KMS-11 (cell line): Measurements from ENCODE around the gene C10orf67.

Experiments used
- H2AFZ ChIP-seq: fragments of 200-600 bp; sonication (generic); 2 replicates; pipeline ENCODE4 v1.6.1; 2016; ENCODE audit warnings: antibody characterized with exemption, mixed run types, low read depth
- H3K27ac ChIP-seq: fragments of 200-600 bp; sonication (generic); 2 replicates; pipeline ENCODE4 v1.6.1; 2016; ENCODE audit warnings: mild to moderate bottlenecking, mixed run types
- H3K27me3 ChIP-seq: fragments of 200-600 bp; sonication (generic); 2 replicates; pipeline ENCODE4 v1.6.1; 2017; ENCODE audit warnings: mild to moderate bottlenecking, low read depth, mixed run types, moderate library complexity; ENCODE audit not compliant: insufficient read depth
- H3K36me3 ChIP-seq: fragments of 200-600 bp; sonication (generic); 2 replicates; pipeline ENCODE4 v1.6.1; 2017; ENCODE audit warnings: mild to moderate bottlenecking, mixed run types; ENCODE audit not compliant: insufficient read depth
- H3K4me1 ChIP-seq: fragments of 200-600 bp; sonication (generic); 2 replicates; pipeline ENCODE4 v1.6.1; 2016; ENCODE audit warnings: mild to moderate bottlenecking, low read depth, mixed run types; ENCODE audit not compliant: poor library complexity, severe bottlenecking
- H3K4me2 ChIP-seq: fragments of 200-600 bp; sonication (generic); 2 replicates; pipeline ENCODE4 v1.7.0; 2016; ENCODE audit warnings: mild to moderate bottlenecking, mixed run types
- H3K4me3 ChIP-seq: fragments of 200-600 bp; sonication (generic); IDR thresholded peaks from 2 replicates; pipeline ENCODE4 v1.6.1; 2017; ENCODE audit warnings: low read depth, low read length, mixed read lengths; ENCODE audit not compliant: insufficient read depth
- H3K79me2 ChIP-seq: fragments of 200-600 bp; sonication (generic); 2 replicates; pipeline ENCODE4 v1.6.1; 2016; ENCODE audit warnings: low read depth, mixed run types; ENCODE audit not compliant: insufficient read depth
- H3K9ac ChIP-seq: fragments of 200-600 bp; sonication (generic); 2 replicates; pipeline ENCODE4 v1.6.1; 2016; ENCODE audit warnings: mild to moderate bottlenecking, mixed run types
- H4K20me1 ChIP-seq: fragments of 200-600 bp; sonication (generic); 2 replicates; pipeline ENCODE4 v1.6.1; 2016; ENCODE audit warnings: mild to moderate bottlenecking, mixed run types; ENCODE audit not compliant: insufficient read depth
- CTCF ChIP-seq: fragments of 200-600 bp; sonication (generic); conservative IDR thresholded peaks from 2 replicates; pipeline ENCODE4 v1.6.1; 2017; ENCODE audit warnings: low read depth, mild to moderate bottlenecking, antibody characterized with exemption, low read length, moderate library complexity, mixed read lengths

Gene C10orf67

GRCh38 chr10:23325132-23325531 is 19.5 kb downstream of the C10orf67 start:
- Histone ChIP-seq H3K4me1 (no peaks in the 10 kb centered on the region), H2AFZ (no peak overlapping the region), H4K20me1 (no peaks in the 10 kb centered on the region), H3K4me3 (no peak overlapping the region), H3K27ac (no peak overlapping the region), H3K79me2 (no peaks in the 10 kb centered on the region), H3K4me2 (no peak overlapping the region), H3K27me3 (no peaks in the 10 kb centered on the region), H3K9ac (no peak overlapping the region), H3K36me3 (no peaks in the 10 kb centered on the region)
- no peak for TF ChIP-seq CTCF

GRCh38 chr10:23324351-23324750 is 20.2 kb downstream of the C10orf67 start:
- Histone ChIP-seq H4K20me1 (no peaks in the 10 kb centered on the region), H3K4me3 (no peak overlapping the region), H3K27ac (no peak overlapping the region), H3K27me3 (no peaks in the 10 kb centered on the region), H3K79me2 (no peaks in the 10 kb centered on the region), H3K9ac (no peak overlapping the region), H3K4me1 (no peaks in the 10 kb centered on the region), H3K36me3 (no peaks in the 10 kb centered on the region), H3K4me2 (no peak overlapping the region), H2AFZ (no peak overlapping the region)
- no peak for TF ChIP-seq CTCF

- no peaks in the 10 kb centered on the region for H3K4me1 ChIP-seq
- H3K9ac ChIP-seq = no peak overlapping the region
- no peak overlapping the region for H3K27ac ChIP-seq
- no peak for TF ChIP-seq CTCF
- H3K4me2 ChIP-seq = no peak overlapping the region
- H3K27me3 ChIP-seq = no peaks in the 10 kb centered on the region
- no peaks in the 10 kb centered on the region for H3K79me2 ChIP-seq
- H3K36me3 ChIP-seq = no peaks in the 10 kb centered on the region
- H3K4me3 ChIP-seq = no peak overlapping the region
- H2AFZ ChIP-seq = no peak overlapping the region
- no peaks in the 10 kb centered on the region for H4K20me1 ChIP-seq
Observed at GRCh38 chr10:23322082-23322481, 22.5 kb downstream of the C10orf67 start.

- no peaks in the 10 kb centered on the region for H4K20me1 ChIP-seq
- H2AFZ ChIP-seq = no peak overlapping the region
- H3K4me1 ChIP-seq = peaks cover 2% of the 10 kb centered on the region
- no peak for TF ChIP-seq CTCF
- no peaks in the 10 kb centered on the region for H3K27me3 ChIP-seq
- no peak overlapping the region for H3K9ac ChIP-seq
- H3K27ac ChIP-seq = no peak overlapping the region
- no peaks in the 10 kb centered on the region for H3K79me2 ChIP-seq
- H3K4me3 ChIP-seq = no peak overlapping the region
- no peaks in the 10 kb centered on the region for H3K36me3 ChIP-seq
- no peak overlapping the region for H3K4me2 ChIP-seq
Observed at GRCh38 chr10:23319835-23320234, 24.8 kb downstream of the C10orf67 start.
